Measurements from ENCODE around the gene ZNF749.

ZNF749 gene

GRCh38 chr19:57443121-57443696 lies 8.1 kb downstream of the ZNF749 start:
- no peaks in the 10 kb centered on the region for H3K36me3 ChIP-seq (ENCODE audit: low read length)
- H3K27me3 ChIP-seq (ENCODE audit: low read length) = no peaks in the 10 kb centered on the region
- H3K9me3 ChIP-seq (ENCODE audit: insufficient read depth, low read length) = no peaks in the 10 kb centered on the region
- TF ChIP-seq CTCF (IDR thresholded peaks at IDR 0.05; ENCODE audit: insufficient read depth, low read length, poor library complexity, severe bottlenecking) (no peak), EZH2phosphoT487 (conservative IDR thresholded peaks at IDR 0.05; ENCODE audit: low read length) (no peak)
- peaks cover 31% of the 10 kb centered on the region for H3K79me2 ChIP-seq (ENCODE audit: insufficient read depth, low read length)
- no peak overlapping the region for H3K4me2 ChIP-seq (ENCODE audit: low read depth, low read length, poor library complexity, severe bottlenecking)
- H3F3A ChIP-seq (ENCODE audit: insufficient read depth) = no peaks in the 10 kb centered on the region
- no peak overlapping the region for H3K27ac ChIP-seq (ENCODE audit: low read depth, low read length)
- no peak overlapping the region for H2AFZ ChIP-seq (ENCODE audit: low read depth, low read length, severe bottlenecking)
- H3K9me2 ChIP-seq (replicated peaks; ENCODE audit: insufficient read depth, low read length) = no peaks in the 10 kb centered on the region
- H4K20me1 ChIP-seq (ENCODE audit: low read depth, low read length) = no peaks in the 10 kb centered on the region
- no peak overlapping the region for H3K9ac ChIP-seq (ENCODE audit: low read length)
- no peak overlapping the region for H3K4me3 ChIP-seq (ENCODE audit: insufficient read depth, low read length, poor library complexity, severe bottlenecking)

DNA sequence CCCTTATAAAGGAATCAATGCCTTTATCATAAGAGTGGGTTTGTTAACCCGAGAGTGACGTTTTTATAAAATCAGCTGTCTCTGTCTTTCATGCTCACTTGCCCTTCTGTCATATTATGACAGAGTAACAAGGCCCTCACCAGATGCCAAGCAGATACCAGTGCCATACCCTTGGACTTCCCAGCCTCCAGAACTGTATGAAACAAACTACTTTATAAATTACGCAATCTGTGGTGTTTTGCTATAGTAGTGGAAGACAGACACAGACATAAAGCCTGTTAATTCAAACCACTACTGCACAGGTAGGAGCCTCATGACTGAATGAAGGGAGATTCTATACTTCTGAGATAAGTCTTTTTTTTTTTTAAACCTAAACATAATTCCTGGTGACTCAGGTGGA lies 17.2 kb downstream of the ZNF749 start:
- Histone ChIP-seq H3K9ac (ENCODE audit: low read length) (no peak overlapping the region), H3K4me2 (ENCODE audit: low read depth, low read length, poor library complexity, severe bottlenecking) (no peak overlapping the region), H3K36me3 (ENCODE audit: low read length) (no peaks in the 10 kb centered on the region), H2AFZ (ENCODE audit: low read depth, low read length, severe bottlenecking) (no peak overlapping the region), H3F3A (ENCODE audit: insufficient read depth) (no peaks in the 10 kb centered on the region), H3K4me3 (ENCODE audit: insufficient read depth, low read length, poor library complexity, severe bottlenecking) (no peak overlapping the region), H3K9me3 (ENCODE audit: insufficient read depth, low read length) (no peaks in the 10 kb centered on the region), H3K9me2 (replicated peaks; ENCODE audit: insufficient read depth, low read length) (no peaks in the 10 kb centered on the region), H4K20me1 (ENCODE audit: low read depth, low read length) (no peaks in the 10 kb centered on the region), H3K27ac (ENCODE audit: low read depth, low read length) (no peak overlapping the region), H3K79me2 (ENCODE audit: insufficient read depth, low read length) (no peaks in the 10 kb centered on the region), H3K27me3 (ENCODE audit: low read length) (no peaks in the 10 kb centered on the region)
- TF ChIP-seq CTCF (IDR thresholded peaks at IDR 0.05; ENCODE audit: insufficient read depth, low read length, poor library complexity, severe bottlenecking) = no peak
- no peak for TF ChIP-seq EZH2phosphoT487 (conservative IDR thresholded peaks at IDR 0.05; ENCODE audit: low read length)

DNA sequence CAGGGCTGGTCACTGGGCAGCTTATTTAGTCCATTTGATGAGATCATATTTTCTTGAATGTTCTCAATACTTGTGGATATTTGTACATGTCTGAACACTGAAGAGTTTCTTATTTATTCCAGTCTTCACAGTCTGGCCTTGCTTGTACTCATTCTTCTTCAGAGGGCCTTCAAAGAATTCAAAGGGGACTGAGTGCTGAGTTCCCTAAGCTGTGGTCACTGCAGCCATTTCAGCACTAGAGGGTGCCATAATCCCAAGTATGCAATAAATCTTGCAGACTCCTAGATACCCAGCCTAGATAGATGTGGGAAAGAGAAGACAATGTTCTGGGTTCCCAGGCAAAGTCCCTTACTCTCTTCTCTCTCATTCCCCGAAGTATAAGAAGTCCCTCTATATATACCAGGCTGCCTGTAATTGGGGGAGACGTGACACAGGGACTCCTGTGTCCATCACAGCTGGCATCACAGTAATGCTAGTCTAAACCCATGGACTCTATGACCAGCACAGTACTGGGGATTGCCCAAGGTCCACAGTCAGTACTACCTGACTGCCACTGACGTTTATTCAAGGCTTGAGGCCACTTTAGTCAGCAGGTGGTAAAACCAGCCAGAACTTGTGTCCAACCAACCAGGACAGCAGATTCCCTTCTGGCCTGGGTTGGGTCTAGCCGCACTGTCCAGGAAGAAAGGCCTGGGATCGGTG lies 30.7 kb downstream of the ZNF749 start:
- H4K20me1 ChIP-seq (ENCODE audit: low read depth, low read length) = no peaks in the 10 kb centered on the region

More for the DNA sequence above, 30.7 kb downstream of the ZNF749 start:
- Histone ChIP-seq H2AFZ (ENCODE audit: low read depth, low read length, severe bottlenecking) (no peak overlapping the region), H3F3A (ENCODE audit: insufficient read depth) (no peaks in the 10 kb centered on the region), H3K27ac (ENCODE audit: low read depth, low read length) (no peak overlapping the region), H3K9ac (ENCODE audit: low read length) (no peak overlapping the region), H3K27me3 (ENCODE audit: low read length) (no peaks in the 10 kb centered on the region), H3K4me2 (ENCODE audit: low read depth, low read length, poor library complexity, severe bottlenecking) (no peak overlapping the region), H3K79me2 (ENCODE audit: insufficient read depth, low read length) (no peaks in the 10 kb centered on the region), H3K9me3 (ENCODE audit: insufficient read depth, low read length) (no peaks in the 10 kb centered on the region), H3K9me2 (replicated peaks; ENCODE audit: insufficient read depth, low read length) (no peaks in the 10 kb centered on the region), H3K4me3 (ENCODE audit: insufficient read depth, low read length, poor library complexity, severe bottlenecking) (no peak overlapping the region), H3K36me3 (ENCODE audit: low read length) (no peaks in the 10 kb centered on the region; the same call in 1 of the 2 replicates)
- TF ChIP-seq EZH2phosphoT487 (conservative IDR thresholded peaks at IDR 0.05; ENCODE audit: low read length) (no peak), CTCF (IDR thresholded peaks at IDR 0.05; ENCODE audit: insufficient read depth, low read length, poor library complexity, severe bottlenecking) (peak; percentile 86)
